PC-3 (cell line): ENCODE results near the gene OR10AG1.

Experiments
- CTCF ChIP-seq: fragments of 300-600 bp; sonication (generic); conservative IDR thresholded peaks from 2 replicates; pipeline ENCODE4 v1.5.1; 2017; ENCODE audit warnings: antibody characterized with exemption, low read depth, mild to moderate bottlenecking, low read length
- EZH2 ChIP-seq: fragments of 300-600 bp; sonication (generic); IDR thresholded peaks from one replicate; pipeline ENCODE4 v1.6.1; 2017; ENCODE audit warnings: antibody characterized with exemption, mild to moderate bottlenecking, low read length; ENCODE audit not compliant: unreplicated experiment

DNA sequence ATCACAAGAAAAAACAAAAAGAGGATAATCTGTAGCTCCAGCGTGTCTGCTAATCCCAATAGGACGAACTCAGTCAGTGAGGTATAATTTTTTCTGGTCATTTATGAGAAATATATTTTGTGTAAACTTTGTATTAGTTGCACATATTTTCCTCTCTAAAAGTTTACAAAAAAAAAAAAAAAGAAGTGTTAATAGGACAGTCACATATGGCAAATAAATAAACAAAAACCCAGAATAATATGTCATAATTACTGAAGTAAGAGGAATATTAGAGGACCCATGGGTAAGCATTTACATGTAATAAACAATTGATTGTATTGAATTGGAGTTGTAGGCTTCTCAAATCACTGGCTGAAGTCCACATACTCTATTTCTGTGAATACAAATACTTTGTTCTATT is 24.8 kb upstream of the OR10AG1 start, which contains the start of gene OR5F1:
- TF ChIP-seq CTCF (no peak), EZH2 (no peak)
